Activated CD4-positive, alpha-beta T cell treated with anti-CD3 and anti-CD28 coated beads, Interleukin-2, amount 50 U/mL, for 16 hours (primary cell): ENCODE data around the gene LST1.

Experiments used
- DNase-seq: peaks from one replicate; pipeline ENCODE4 v3.0.0-alpha.2; 2020

LST1 gene

GRCh38 chr6:31586008-31586407 lies at the start of gene LST1:
TSS of gene LST1 (plus strand) at chr6:31586277. CDS start at chr6:31587300, 1,023 bp downstream.
- DNase-seq, result no peak

GRCh38 chr6:31538805-31539400 lies 47.2 kb upstream of the LST1 start:
- no peak for DNase-seq

- no peak for DNase-seq
Measured at GRCh38 chr6:31540640-31541039, 45.4 kb upstream of the LST1 start.

- DNase-seq, result peak; percentile 74
Measured at GRCh38 chr6:31541059-31541657, 44.9 kb upstream of the LST1 start.

GRCh38 chr6:31541658-31542521 lies 44.2 kb upstream of the LST1 start, which contains the start of gene DDX39B:
TSS of gene DDX39B (minus strand) at chr6:31542003. CDS start at chr6:31540532, 1,471 bp downstream.
- DNase-seq, result peak; percentile 97

- no peak for DNase-seq
Measured at GRCh38 chr6:31543639-31544038, 42.4 kb upstream of the LST1 start.

GRCh38 chr6:31544676-31545075 lies 41.4 kb upstream of the LST1 start:
- DNase-seq, result no peak

- DNase-seq, result no peak
Measured at GRCh38 chr6:31545291-31545690, 40.8 kb upstream of the LST1 start.

- peak; percentile 95 for DNase-seq
Measured at GRCh38 chr6:31546339-31546957, 39.6 kb upstream of the LST1 start, which contains the start of gene ATP6V1G2. TSS of gene ATP6V1G2 (minus strand) at chr6:31546608. CDS start at chr6:31546559, 49 bp downstream.

GRCh38 chr6:31546958-31547726 lies 38.9 kb upstream of the LST1 start, which contains the start of gene NFKBIL1:
TSS of gene NFKBIL1 (plus strand) at chr6:31547608. CDS start at chr6:31547695, 87 bp downstream.
- peak; percentile 97 for DNase-seq

GRCh38 chr6:31547727-31548543 lies 38.1 kb upstream of the LST1 start:
- no peak for DNase-seq

GRCh38 chr6:31548544-31548873 lies 37.6 kb upstream of the LST1 start:
- DNase-seq, result no peak

GRCh38 chr6:31551371-31551770 lies 34.7 kb upstream of the LST1 start:
- peak; percentile 77 for DNase-seq

- DNase-seq, result no peak
Measured at GRCh38 chr6:31556307-31556706, 29.8 kb upstream of the LST1 start.

GRCh38 chr6:31557443-31558317 lies 28.4 kb upstream of the LST1 start:
- DNase-seq, result no peak

GRCh38 chr6:31558318-31558625 lies 27.8 kb upstream of the LST1 start:
- DNase-seq, result no peak

- peak; percentile 79 for DNase-seq
Measured at GRCh38 chr6:31558631-31559500, 27.2 kb upstream of the LST1 start.

GRCh38 chr6:31559606-31559957 lies 26.5 kb upstream of the LST1 start:
- no peak for DNase-seq

GRCh38 chr6:31559958-31560696 lies 25.9 kb upstream of the LST1 start:
- DNase-seq, result peak; percentile 87
